GM18909 (cell line): ENCODE measurements around the gene ZMIZ1.

ENCODE experiments used
- ATAC-seq: cut with Tn5 transposase; IDR thresholded peaks from one replicate; pipeline ENCODE4 v1.9.1; 2021; ENCODE audit warnings: mild to moderate bottlenecking; ENCODE audit not compliant: unreplicated experiment, poor library complexity

ZMIZ1 gene

DNA sequence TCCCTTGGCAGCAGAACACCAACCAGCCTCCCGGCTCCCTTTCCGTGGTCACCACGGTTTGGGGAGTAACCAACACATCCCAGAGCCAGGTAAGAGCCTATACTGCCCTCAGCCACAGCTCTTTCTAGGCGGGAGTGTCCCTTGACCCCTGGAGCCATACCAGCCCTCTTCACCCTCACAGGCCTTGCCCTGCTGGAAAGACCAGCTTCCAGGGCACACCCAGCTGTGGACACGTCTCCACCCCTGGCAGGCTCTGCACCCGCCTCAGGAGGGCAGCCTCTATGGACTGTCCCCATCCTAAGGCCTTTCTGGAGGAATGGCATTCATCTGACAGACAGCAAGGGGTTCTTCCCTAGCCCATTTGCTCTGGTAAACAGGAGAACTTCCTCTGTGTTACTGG, 221.0 kb downstream of the ZMIZ1 start:
- ATAC-seq = no peak

DNA sequence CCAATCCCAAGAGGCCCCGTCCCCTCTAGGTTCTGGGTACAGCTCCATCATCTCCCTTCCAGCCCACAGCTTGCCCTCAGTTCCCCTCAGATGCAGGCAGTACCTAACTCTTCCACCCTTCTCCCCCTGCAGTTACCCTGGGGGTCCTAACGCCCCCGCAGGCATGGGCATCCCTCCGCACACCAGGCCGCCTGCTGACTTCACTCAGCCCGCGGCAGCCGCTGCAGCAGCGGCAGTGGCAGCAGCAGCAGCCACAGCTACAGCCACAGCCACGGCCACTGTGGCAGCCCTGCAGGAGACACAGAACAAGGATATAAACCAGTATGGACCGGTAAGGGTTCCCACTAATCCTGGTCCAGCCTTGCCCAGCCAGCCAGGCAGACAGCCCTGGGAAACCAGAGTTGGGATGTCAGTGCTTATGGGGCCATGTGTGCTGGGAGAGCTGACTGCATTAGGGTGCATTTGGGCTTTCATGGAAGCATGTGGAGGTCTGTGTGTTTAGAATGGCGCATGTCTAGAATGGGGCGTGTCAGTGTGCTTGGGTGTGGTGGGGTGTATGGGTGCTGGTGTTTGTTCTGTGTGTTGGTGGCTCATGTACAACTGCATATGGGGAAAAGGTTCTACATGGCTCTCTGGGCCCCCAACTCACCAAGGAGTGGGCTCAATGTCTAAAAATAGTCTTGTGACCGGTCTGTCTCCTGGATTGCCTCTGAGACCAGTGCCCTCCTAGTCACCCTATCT, 223.4 kb downstream of the ZMIZ1 start:
- ATAC-seq = no peak

- ATAC-seq = no peak
Measured at GRCh38 chr10:79292891-79293746, 224.4 kb downstream of the ZMIZ1 start.

- ATAC-seq = no peak
Measured at GRCh38 chr10:79293841-79294581, 225.2 kb downstream of the ZMIZ1 start.

- no peak for ATAC-seq
Measured at GRCh38 chr10:79295563-79295962, 226.8 kb downstream of the ZMIZ1 start.

DNA sequence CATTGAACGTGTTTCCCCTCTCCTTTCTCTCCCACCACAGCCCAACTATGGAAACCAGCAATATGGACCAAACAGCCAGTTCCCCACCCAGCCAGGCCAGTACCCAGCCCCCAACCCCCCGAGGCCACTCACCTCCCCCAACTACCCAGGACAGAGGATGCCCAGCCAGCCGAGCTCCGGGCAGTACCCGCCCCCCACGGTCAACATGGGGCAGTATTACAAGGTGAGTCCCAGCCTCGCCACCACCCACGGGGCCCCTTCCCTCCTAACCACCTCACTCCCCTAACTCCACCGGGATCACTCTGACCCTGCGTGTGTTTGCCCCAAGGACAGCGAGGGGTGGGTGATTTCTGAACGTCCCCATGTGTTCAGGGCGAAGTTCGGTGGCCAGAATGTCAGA, 227.7 kb downstream of the ZMIZ1 start:
- ATAC-seq = no peak

DNA sequence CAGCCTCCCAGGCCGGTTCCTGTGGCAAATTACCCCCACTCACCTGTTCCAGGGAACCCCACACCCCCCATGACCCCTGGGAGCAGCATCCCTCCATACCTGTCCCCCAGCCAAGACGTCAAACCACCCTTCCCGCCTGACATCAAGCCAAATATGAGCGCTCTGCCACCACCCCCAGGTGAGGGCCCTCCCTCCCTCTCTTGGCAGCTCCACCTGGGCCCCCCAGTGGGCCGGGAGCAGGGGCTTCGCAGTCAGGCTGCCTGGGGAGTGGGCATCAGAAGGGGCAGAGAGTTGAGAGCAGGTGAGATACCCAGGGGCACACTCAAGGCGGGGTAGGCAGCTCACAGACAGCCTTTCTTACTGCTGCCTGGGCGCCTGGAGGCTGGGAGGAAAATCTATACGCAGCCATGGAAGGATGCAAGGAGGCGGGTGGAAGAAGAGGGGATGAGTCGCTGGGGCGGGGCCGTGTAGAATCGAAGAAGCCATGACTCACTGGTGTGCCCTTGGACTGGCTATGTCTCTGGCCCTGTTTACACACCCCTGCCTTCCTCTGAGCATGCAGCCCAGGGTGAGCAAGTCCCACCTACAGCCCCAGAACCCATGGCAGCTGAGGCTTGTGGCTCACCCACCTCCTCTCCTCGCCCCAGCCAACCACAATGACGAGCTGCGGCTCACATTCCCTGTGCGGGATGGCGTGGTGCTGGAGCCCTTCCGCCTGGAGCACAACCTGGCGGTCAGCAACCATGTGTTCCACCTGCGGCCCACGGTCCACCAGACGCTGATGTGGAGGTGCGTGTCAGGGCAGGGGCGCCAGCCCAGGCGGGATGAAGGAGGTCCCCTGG, 229.9 kb downstream of the ZMIZ1 start:
- no peak for ATAC-seq

- ATAC-seq = no peak
Measured at GRCh38 chr10:79299397-79300241, 230.9 kb downstream of the ZMIZ1 start.

GRCh38 chr10:79300711-79301110, 231.9 kb downstream of the ZMIZ1 start:
- ATAC-seq = no peak

- ATAC-seq = no peak
Measured at GRCh38 chr10:79301754-79302530, 233.2 kb downstream of the ZMIZ1 start.

- ATAC-seq = no peak
Measured at GRCh38 chr10:79303631-79304478, 235.1 kb downstream of the ZMIZ1 start.

GRCh38 chr10:79304479-79305087, 235.8 kb downstream of the ZMIZ1 start:
- no peak for ATAC-seq

- no peak for ATAC-seq
Measured at GRCh38 chr10:79305515-79305914, 236.7 kb downstream of the ZMIZ1 start.

- no peak for ATAC-seq
Measured at GRCh38 chr10:79305988-79306387, 237.2 kb downstream of the ZMIZ1 start.

DNA sequence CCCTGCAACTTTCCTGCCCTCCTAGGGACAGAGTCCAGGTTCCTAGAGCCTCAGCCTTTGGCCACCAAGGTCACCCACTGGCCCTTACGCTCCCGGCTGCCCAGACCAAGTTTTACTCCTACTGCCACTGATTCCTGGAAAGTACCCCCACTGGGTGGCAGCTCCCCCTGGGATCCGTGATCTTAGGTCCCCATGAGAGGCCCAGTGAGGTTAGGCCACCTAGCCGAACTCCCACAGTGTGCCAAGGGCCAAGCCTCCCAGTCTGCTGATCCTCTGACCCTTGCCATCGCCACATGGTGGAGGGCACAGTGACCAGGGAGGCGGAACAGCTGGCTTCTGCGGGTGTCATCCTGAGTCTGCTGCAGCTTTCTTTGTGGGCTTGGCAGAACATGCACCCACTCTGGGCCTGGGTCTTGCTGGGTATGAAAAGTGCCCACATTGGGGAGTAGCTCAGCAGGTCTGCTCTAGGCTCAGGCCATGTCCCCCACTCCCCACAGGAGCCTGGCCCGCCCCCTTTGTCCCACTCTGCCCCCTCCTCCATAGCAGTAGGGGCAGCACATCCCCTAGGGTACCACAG, 238.0 kb downstream of the ZMIZ1 start:
- no peak for ATAC-seq

DNA sequence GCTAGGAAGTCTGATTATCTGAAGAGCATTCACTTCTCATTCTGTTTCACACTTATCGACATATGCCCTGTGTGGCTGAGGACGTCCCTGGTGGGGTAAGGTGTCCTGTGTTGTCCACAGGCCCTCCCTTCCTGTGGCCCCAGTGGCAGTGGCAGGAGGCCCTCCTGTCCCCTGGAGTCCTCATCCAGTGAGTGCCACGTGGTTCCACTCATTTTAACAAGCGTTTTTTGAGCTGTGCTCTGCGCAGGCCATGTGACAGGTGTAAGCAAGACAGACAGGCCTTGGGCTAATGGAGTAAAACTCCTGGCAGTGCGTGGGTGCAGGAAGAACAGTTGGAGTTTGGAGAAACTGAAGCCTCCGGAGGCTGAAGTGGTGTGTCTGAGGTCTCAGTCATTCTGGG, 239.2 kb downstream of the ZMIZ1 start:
- ATAC-seq = no peak
